Adrenal gland (tissue), 5 donors: ENCODE measurements around the gene COMMD1.

Experiments
- CTCF ChIP-seq, 6 experiments: fragments of 450-650 bp in 4 of 6; fragments of 200-600 bp in 2 of 6; sonication (generic) in 1 of 6; IDR thresholded peaks; 1 replicate in 5 of 6; 2 replicates in 1 of 6; pipeline versions ENCODE4 v1.5.1 to v1.8.0; 2016 to 2021; ENCODE audit warnings: antibody characterized with exemption in 6 of 6, mild to moderate bottlenecking in 2 of 6, moderate library complexity in 1 of 6
- POLR2A ChIP-seq, 2 donors: fragments of 450-650 bp; IDR thresholded peaks; one replicate each; pipeline ENCODE4 v1.6.1; 2017; ENCODE audit warnings: antibody characterized with exemption in 2 of 2, mild to moderate bottlenecking in 2 of 2, moderate library complexity in 1 of 2
- donor health status: DM: no; HTN: no; CAD: no.

GRCh38 chr2:62147610-62148301 lies 242.3 kb downstream of the COMMD1 start:
- TF ChIP-seq CTCF (IDR thresholded peaks at IDR 0.05) = no peak
- no peak for TF ChIP-seq POLR2A (IDR thresholded peaks at IDR 0.05)
